HG02763 (cell line): ENCODE results near the gene P4HA1.
A peak's percentile ranks its signal among the peaks of the same experiment; 100 is the strongest.

ENCODE experiments used
- ATAC-seq: cut with Tn5 transposase; IDR thresholded peaks from one replicate; pipeline ENCODE4 v1.9.1; 2021; ENCODE audit warnings: mild to moderate bottlenecking, moderate library complexity; ENCODE audit not compliant: unreplicated experiment

Gene P4HA1

DNA sequence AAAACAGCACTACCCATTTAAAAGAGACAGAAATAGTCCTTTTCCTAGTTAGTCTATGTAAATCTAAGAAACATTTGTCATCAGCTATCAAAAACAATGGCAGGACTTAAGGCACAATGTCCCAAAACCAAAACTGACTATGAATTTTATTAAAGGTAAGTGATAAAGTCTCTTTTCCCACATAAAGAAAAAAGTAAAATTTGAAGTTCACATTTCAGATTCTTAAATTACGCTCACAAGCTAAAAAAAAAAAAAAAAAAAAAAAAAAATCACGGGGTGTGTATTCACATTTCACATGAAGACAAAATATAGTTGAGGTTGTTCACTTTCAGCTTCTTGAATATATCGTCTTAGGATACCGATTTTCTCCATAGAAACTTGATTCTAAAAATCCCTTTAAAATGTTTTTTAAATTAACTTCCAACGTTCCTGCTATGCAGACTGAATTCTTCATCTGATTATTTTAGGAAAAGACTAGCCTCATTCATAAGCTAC, 1.6 kb downstream of the P4HA1 start:
- no peak for ATAC-seq

DNA sequence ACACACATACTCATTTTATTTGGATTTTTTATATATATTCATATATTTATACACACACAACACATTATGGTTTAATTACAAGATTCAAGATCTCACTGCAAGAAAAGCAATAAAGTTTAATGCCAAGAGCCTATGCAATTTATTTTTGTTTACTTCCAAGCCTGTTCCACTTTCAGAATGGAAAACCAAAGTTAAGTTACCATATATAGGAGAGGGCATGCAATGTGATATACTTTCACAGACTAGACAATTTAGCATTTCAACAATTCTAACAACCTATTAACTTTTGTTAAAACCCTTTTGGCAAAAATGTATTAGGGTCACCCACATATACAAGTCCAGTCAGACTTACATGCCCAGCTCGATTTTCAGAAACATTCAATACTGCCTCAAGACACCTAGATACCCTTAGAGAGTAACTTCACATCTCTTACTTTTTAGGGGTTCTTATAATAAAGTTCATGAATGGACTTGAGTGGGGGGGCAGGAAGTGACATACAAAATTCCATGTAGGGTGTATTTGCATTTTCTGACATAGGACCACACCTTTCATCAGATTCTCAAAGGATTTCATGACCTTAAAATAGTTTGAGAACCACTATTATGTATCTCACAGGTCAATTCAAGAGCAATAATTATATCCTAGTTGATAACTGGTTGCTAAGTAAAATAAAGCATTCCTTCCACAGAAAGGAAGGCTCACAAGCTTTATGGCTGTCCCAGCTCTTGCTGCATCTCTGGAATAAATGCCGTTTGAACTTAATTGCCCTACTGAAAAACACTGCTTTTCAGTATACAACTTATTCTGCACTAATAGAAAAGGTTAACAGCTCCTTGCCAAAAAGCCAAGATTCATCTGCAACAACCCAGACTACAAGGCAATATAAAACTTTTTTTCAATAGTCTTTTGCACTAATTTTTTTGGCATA, 2.5 kb downstream of the P4HA1 start:
- no peak for ATAC-seq

DNA sequence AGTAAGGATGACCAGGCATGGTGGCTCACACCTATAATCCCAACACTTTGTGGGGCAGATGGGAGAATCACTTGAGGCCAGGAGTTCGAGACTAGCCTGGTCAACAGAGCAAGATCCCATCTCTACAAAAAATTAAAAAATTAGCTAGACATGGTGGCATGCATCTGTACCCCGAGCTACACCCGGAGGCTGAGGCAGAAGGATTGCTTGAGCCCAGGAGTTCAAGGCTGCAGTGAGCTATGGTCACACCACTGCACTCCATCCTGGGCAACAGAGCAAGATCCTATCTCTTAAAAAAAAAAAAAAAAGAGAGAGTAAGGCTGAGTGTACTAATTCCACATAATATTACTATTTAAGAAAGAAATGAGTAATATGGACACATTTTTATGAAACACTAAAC, 3.8 kb downstream of the P4HA1 start:
- no peak for ATAC-seq

DNA sequence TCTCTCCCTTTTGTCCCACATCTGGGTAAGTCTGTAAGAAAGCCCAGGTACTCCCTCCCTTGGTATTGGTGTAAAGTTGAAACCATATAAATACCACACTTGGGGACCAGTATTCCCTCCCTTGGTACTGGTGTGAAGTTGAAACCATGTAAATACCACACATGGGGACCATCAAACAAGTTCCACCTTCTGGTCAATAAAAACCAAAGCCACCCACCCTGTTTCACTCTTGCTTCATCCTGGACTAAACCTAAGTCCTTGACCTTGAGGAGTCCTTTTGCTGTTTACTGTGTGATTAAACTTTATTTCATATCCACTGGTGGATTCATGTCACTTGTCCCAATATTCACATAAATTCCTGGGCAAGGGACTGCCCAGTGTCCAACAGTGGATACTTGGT, 8.4 kb downstream of the P4HA1 start:
- ATAC-seq = no peak

DNA sequence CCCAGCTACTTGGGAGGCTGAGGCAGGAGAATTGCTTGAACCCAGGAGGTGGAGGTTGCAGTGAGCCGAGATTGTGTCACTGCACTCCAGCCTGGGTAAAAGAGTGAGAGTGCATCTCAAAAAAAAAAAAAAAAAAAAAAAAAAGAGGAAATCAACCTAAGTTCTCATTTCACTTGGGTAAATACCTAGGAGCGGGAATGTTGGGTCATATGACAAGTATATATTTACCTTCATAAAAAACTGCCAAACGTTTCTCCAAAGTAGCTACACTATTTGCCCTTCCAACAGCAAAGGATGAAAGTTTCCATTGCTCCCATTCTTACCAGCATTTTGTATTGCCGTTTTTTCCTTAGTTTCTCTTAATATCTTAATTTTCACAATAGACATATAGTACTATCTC, 9.8 kb downstream of the P4HA1 start:
- ATAC-seq = no peak

DNA sequence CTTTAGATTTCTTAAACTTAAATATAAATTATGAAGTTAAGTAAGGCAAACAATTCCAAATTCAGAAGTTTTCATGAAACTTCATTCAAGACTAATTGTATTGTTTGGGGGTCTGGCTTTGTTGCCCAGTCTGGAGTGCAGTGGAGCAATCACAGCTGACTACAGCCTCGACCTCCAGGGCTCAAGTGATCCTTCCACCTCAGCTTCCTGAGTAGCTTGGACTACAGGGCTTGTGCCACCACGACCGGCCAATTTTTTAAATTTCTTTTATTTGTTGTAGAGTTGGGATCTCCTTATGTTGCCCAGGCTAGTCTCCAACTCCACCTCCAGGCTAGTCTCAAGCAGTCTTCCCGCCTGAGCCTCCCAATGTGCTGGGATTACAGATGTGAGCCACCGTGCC, 12.5 kb downstream of the P4HA1 start:
- ATAC-seq = no peak

DNA sequence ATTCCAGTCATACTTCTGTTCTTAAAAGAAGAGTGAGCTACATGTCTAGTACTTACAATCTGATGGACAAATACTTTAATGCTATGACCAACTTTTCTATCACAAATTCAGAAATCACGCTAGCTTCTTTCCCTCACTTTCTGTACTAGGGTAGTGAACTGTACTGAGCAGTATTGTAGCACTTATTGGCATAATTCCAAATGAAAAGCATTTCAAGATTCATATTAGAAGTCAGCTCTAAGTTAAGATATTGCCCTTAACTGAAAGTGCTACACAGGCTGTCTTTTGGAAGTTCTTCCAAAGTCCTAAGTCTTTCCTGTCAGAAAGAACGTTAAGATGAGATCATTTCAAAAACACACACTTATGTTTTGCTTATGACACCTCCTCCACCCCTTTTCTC, 13.4 kb downstream of the P4HA1 start:
- no peak for ATAC-seq

DNA sequence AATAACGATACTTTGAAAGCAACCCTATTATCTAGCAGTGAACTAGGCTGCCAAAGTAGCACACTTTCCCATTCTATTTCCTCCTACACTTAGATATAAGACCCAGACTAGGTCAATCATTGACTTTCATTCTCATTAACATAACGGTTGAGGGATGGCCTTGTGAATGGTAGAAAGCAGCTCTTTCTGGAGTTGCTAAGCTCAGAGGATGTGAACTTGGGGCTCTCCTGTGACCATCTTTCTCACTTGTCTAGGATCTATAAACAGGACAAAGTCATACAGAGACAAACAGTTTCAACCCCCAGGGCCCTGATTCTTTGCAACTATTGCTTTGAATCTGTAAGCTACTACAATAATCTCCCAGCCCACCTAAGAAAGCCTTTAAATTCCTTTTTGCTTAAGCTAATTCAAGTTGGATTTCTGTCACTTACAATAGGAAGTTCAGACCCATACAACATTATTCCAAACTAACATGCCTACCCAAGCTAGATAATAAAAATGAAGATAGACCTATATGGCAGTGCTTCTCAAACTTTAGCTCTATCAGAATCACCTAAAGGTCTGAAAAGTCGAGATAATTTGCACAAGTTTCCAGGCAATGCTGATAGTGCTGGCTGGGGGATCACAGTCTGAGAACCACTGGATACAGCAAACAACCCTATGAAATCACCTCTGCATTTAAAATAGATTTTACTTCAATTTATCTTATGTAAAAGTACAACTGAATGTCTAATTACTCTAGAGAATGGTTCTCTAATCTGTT, 16.7 kb downstream of the P4HA1 start:
- peak; percentile 55 for ATAC-seq

DNA sequence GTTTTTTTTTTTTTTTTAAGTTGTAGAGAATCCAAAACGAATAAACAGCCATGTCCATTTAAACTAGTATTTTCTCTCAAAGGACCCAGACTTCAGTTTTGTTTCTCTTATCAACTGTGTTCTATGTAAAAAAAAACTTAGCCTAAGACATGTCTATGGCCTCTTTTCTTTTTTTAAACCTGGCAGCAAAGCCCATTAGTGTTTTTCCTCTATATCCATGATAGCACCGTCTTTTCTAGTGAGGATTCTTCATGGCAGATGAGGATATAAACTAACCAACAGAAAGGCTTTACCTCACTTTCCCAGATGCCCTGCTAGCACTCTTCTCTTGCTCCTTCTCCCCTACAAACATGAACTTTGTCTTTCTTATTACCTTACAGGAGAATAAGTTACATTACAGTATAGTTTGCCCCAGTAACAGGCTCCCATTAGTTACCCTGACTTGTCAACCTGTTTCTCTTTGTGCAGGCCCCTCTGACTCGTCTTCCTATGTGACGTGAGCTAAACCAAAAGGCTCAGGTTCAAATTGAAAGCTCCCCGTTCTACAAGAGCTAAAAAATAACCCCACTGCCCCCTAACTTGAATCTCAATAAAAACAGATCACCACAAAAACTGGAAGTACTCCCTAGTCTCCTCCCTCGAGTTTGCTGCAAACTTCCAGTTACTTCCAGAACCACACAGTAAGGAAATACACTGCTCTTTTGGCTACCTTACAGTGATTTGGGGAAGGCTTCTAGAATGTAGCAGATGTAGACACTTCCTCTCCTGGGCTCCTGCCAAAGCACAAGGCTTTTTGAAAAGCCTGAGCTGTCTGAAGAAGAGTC, 20.1 kb downstream of the P4HA1 start:
- ATAC-seq = no peak

DNA sequence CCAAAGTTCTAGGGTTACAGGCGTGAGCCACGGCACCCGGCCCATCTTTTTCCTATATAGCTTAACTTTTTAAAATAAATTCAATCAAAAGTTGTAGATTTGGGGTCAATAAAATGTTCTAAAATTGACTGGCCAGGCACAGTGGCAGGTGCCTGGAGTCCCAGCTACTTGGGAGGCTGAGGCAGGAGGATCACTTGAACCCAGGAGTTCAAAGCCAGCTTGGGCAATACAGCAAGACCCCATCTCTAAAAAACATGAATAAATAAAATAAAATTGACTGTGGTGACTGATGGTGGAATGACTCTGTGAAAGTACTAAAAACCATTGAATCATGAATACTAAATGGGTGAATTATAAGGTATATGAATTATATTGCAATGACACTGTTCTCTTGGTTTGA, 20.8 kb downstream of the P4HA1 start:
- ATAC-seq = no peak

DNA sequence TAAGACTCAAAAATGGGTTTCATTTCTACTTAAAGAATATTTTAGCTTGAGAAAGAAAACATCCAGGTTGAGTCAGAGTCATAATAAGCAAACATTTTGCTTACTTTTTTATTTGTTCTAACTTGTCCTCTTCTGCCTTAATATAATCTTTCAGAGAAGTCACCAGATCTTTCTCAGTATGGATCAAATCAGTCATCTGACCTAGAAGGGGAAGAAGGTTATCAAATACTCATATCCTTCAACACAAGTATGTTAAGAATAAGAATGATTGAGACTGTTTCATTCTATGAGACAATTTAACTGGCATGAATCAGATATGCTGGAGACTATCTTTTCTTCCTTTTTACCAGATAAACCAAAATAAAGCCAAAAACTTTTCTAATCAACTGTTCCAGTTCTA, 23.0 kb downstream of the P4HA1 start:
- no peak for ATAC-seq

DNA sequence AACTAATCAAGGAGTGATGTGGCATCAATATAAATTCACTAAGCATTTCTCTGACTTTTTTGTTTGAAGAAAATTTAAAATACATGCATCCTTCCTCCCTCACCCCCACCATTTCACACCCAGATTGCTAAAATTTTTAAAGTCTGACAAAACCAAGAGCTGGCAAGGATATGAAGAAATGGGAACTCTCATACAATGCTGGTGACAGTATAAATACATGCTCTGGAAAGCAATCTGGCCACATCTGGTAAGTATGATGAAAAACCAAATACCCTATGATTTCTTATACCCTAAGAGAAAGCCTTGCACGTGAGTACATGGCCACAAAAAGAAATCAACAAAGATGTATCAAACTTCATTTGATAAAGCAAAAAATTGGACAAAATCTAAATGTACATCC, 31.2 kb downstream of the P4HA1 start:
- ATAC-seq = no peak

DNA sequence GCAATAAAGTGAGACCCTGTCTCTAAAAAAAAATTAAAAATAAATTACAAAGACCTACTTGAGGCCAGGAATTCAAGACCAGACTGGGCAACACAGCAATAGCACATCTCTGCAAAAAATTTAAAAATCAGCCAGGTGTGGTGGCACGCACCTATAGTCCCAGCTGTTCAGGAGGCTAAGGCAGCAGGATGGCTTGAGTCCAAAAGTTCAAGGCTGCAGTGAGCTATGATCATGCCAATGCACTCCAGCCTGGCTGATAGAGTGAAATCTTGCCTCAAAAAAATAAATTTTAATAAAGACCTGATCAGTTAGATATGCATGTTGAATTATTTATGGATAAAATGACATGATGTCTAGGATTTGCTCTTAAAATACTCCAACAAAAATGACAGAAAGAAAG, 34.9 kb downstream of the P4HA1 start:
- no peak for ATAC-seq

DNA sequence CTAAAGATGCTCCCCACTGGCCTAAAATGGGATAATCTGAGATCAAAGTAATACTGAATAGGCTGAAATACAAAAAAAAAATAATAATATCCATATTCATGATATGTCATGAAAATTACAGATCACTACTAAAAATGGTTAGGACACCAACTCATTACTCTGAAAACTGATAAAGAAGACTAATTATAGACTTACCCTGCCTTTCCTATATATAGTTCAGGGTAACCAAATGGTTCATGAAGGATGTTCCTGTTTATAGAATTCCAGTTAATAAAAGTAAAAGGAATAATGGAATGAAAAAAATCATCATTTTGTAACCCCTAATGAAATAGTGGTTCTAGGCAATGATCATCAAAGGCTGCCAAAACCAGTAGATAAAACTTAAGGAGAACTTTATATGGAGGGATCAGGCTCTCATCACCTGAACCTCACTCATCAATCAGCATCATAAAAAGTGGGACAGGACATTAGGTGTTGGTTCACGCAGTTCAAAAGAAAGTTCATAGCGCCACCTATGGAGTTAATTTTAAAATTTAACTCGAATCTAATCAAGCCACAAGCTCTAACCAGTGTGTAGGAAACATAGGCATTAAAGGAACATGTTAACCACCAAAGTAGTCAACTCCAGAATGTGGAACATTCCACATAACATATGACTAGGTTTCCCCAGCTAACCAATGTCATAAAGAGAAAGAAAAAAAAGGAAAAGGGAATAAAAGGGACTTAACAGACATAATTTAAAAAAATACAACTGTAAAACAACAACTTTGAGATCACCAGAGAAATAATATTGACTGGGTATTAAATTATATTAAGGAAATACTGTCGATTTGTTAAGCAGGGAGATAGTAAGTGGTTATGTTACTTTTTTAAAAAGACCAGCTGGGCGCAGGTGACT, 35.7 kb downstream of the P4HA1 start:
- ATAC-seq = no peak

DNA sequence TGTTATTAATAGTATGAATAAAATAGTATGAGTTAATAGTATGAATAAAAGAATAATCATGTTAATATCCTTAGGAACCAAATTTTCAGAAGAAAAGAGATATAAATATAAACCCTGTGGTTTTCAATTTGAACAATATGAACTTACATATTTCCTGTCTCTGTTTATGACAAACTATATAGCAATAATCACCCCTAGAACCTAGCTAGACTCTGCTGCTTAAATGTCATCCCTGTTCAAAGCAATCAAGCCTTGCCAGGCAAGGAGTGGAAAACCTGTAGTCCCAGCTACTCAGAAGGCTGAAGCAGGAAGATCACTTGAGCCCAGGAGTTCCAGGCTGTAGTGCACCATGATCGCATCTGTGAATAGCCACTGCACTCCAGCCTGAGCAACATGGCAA, 36.5 kb downstream of the P4HA1 start:
- no peak for ATAC-seq

DNA sequence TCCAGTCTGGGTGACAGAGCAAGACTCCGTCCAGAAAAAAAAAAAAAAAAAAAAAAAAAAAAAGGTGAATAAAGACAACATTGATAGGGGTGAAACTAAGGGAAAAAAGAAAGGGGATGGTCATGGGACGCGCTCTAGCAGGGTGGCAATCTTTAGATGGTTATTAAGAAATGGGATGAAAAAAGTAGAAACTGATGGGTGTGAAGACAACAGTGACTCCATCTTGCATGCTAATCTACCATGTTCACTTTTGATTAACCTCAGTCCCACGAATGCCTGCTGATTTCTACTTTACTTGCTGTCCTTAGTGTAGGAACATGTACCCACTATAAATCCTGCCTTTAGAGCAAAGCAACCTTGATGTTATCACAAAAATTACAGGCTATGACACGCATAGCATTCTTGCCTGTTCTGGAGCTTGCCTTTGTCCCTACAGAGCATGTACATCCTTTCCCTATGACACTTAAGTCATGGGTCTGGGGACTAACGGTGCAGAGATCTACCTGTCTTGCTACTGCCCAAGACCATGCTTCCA, 38.5 kb downstream of the P4HA1 start:
- no peak for ATAC-seq

DNA sequence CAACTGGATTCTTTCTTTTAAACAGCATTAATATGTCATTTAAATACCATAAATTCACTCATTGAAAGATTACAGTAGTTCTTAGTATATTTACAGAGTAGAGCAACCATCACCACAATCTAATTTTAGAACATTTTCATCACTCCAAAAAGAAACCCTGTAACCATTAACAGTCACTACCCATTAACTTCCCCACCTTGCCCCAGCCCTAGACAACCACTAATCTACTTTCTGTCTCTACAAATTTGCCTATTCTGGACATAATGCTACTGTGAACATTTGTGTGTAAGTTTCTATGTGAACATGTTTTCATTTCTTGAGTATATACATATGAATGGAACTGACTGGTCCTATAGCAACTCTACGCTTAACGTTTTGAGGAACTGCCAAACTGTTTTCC, 42.4 kb downstream of the P4HA1 start:
- peak; percentile 70 for ATAC-seq

DNA sequence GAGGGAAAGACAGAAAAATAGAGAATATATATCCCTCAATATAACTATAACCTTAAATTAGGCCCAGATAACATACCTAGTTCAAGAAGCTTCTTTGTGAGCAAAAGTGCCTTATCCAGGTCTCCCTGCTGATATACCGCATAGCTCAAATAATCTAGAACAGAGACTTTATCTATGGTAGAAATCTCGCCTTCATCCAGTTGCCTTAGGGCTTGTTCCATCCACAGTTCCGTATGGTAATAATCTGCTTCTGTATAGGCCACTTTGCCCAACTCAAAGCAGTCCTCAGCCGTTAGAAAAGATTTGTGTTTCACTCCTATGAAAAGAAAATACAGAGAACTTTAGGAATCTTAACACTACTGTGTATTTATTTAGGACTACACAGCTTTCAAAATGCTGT, 43.4 kb downstream of the P4HA1 start:
- ATAC-seq = no peak

DNA sequence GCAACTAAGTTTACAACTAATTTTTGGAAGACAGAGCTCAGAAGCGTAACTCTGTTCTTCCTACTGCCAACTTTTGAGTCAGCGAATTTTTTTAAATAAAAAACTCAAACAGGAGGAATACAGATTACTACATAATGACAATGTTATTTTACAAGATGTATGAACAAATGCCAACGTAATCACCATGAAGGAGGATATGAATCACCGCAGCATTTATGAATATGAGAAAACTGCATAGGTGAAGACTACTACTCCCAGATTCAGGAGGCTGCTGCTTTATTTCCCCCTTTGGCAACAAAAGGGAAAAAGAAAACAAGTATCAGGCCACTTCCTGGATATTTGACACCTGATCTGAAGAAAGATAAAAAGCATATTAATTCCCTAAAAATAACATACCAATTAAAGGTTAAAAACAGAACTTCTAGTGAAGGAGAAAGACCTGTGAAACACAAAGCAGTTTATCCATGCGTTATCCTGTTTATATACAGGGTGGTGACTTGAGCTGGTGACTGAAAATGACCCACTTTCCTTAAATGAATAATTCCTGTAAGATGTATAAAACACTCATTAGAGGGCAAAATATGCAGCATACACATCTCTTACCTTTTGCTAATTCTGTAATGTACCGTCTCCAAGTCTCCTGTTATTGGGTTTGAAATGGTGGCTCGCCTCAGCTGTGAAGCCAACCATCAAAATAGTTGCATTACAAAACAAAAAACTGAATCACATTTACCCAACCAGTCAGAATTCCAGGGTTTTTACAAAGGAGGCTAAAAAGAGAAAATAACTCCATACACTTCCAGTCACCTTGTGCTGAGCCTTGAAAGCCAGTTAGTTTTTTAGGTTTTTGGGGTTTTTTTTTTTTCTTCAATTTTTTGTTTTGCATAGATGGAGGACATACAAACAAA, 52.0 kb downstream of the P4HA1 start:
- ATAC-seq = no peak
